ENCODE results near the gene USE1. TPM values are rescaled to one million over a fixed set of nuclear protein-coding genes. Genes with fewer than 3 reads are reported as not detected.

USE1 gene
- total RNA-seq, 1 donor from 2014 or later: 24.5 TPM

DNA sequence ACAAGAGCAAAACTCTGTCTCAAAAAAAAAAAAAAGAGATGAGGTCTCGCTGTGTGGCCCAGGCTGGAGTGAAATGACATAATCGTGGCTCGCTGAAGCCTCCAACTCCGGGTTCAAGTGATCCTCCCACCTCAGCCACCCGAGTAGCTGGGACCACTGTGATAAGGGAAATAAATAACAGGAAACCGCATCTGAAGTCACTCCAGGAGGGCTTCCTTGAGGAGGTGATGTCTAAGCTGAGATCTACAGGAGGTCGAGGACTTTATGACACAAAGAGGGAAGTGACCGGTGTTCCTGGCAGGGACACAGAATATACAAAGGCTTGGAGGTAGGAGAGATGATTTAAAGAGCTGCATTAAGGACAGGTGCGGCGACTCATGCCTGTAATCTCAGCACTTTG, 39.5 kb downstream of the USE1 start:
- no peak for DNase-seq (ENCODE audit: extremely low read depth, low read depth, low spot score)

- DNase-seq (ENCODE audit: extremely low read depth, low read depth, low spot score): no peak
These were observed 40.0 kb downstream of the USE1 start for GRCh38 chr19:17255150-17255621.

DNA sequence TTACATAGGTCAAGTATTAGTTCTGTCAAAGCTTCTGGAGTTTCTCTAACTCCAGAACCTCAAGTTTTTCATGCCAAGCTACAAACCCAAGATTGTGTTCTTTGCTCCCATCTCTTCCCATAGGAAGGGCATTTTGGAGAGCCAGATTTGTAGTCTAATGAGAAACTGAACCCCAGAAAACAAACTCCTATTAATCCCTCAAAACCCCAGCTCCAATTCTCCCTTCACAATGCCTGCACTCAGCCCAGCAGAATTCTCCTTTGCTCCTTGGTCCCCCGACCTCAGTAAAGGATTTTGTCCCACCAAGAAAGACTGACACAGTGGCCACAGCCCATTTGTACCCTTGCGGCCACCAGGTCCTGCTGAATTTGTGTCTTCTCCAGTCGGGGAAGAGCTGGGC, 41.0 kb downstream of the USE1 start:
- DNase-seq (ENCODE audit: extremely low read depth, low read depth, low spot score): no peak

DNA sequence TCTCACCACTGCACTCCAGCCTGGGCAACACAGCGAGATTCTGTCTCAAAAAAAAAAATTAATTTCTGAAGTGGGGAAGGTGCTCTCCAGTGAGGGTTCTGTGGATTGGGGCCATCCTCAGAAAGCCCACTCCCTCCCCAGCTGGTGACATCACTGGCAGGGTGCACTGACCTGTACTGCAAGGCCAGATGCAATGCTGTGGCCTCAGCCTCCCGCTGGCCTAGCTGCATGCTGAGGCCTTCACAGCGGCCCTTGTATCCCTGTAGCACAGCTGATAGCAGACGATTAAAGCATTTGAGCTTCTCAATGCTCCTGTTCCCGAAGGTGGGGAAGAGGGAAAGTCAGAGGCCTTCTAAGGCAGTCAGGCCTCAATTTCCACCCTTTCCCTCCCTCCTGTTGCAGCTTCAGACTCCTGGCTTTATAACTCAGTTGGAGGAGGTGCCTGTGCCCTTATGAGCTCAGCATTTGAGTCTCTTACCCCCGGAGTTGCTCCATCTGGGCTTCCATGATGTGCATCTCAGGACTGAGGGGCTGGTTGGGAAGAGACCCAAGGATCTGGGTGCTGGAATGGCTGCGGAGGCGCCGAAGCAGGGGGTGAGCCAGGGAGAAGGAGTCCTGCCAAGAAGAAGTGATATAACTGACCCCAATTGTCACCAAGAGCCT, 44.1 kb downstream of the USE1 start:
- DNase-seq (ENCODE audit: extremely low read depth, low read depth, low spot score): no peak

- DNase-seq (ENCODE audit: extremely low read depth, low read depth, low spot score): no peak
These were observed 44.8 kb downstream of the USE1 start for GRCh38 chr19:17259934-17260333.

DNA sequence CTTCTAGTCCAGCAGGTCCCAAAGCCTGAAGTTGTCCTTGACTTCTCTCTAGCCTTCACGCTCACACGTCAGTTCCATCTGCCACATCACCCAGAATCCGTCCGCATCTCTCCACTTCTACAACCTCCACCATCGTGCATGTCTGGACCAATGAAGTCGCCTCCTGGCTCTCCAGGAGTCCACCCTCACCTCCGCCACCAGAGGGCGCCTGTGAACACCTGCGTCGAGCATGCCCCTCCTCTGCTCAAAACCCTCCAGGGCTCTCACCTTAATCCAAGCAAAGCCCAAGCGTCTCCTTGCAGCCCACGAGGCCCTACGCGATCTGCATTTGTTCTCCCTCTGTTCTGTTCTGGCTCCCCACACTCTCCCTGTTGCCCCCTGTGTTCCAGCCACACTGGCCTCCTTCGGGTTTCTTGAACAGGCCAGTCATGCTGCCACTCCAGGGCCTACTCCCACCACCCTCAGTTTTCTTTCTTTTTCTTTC, 45.7 kb downstream of the USE1 start:
- DNase-seq (ENCODE audit: extremely low read depth, low read depth, low spot score): no peak

DNA sequence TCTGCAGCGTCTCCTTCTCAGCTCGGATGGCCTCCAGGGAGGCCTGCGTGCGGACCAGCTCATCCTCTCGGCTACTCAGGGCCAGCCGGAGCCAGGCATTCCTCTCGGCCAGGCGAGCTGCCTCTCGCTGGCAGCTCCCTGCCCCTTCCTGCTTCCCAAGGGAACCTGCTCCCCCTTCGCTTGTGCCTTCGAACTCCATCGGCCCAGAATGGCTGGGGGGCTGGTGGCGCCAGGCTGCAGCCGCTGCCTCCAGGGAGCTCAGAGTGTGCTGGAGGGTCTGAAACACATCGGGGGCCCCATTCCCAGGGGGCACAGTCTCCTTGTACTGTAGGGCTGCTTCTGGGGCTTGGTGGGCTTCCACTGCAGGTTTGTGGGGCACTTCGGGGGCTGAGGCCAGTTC, 47.4 kb downstream of the USE1 start:
- no peak for DNase-seq (ENCODE audit: extremely low read depth, low read depth, low spot score)

DNA sequence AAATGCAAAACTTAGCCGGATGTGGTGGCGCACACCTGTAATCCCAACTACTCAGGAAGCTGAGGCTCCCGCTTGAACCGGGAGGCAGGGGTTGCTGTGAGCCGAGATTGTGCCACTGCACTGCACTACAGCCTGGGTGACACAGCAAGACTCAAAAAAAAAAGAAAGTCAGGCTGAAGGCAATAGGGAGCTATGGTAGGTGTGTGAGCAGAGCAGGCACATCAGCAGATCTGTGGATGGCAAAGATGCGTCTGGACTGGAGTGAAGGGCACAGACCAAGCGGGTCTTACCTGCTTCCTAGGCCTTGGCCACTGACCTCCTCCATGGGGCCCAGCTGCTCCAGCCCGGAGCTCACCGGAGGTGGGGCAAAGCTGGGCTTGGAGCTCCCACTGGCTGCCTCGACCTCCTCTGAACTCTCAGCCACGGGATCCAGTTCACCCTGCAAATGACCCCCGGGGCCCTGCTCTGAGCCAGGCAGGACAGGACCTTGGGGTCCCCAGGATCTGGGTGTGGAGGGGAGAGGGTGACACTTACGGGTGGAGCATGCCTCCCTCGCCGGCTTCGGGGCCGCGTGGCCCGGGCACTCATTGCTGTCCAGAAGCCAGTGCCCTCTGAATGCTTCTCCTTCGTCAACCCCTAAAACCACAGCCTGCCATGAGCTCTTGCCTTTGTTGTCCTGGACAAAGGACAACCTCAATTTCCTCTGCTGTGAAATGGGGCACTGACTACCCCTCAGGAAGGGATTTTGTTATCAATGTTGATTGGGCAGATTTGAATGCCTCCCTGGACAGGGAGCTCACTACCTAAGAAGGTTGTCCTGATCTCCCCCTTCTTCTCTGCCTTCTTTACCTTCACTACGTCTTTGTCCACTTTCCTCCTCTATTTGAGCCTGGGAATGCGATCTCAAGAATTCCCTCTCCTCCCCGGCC, 48.8 kb downstream of the USE1 start:
- DNase-seq (ENCODE audit: extremely low read depth, low read depth, low spot score): no peak

- no peak for DNase-seq (ENCODE audit: extremely low read depth, low read depth, low spot score)
These were observed 49.5 kb downstream of the USE1 start, which contains the start of gene USHBP1 for GRCh38 chr19:17264641-17264979. TSS of gene USHBP1 (minus strand) at chr19:17264745. CDS start at chr19:17264299, 446 bp downstream.

- no peak for DNase-seq (ENCODE audit: extremely low read depth, low read depth, low spot score)
These were observed 50.9 kb downstream of the USE1 start for GRCh38 chr19:17266026-17266425.

- DNase-seq (ENCODE audit: extremely low read depth, low read depth, low spot score): no peak
These were observed 51.4 kb downstream of the USE1 start for GRCh38 chr19:17266589-17266974.

DNA sequence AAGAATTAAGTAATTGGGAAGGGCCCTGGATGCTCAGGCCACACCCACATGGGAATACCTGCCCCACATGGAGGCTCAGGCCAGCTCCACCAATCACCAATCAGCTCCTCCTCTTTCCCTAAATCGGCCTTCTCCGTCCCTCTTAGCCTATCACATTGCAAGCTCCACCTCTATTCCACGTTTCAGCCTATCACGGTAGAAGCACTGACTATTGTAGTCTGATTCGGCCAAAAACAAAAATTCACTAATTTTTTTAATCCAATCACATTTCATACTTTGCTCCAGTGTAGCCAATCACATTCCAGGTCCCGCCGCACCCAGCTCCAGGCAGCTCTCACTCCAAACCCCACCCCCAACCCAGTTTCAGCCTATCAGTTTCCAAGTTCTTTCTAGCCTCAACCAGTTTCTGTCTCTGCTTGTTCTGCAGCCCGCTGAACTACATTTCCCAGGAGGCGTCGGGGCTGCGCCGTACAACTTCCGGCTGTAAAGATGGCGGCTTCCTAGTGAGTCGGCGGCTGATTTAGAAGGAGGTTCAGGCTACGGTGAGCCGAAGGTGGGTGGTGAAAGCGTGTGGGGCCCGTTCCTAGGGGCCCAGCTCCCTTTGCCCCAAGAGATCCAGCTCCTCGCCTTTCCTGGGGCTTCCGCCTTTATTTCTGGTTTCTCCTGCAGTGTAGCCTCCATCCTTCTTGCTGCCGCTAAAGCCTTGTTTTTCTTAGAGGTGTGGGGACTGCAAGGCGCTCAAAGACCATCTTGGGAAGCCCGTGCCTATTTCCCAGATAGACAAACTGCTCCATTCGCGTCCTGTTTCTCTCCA, 52.0 kb downstream of the USE1 start, which contains the start of gene BABAM1:
TSS of gene BABAM1 (plus strand) at position 469 of the 814 bp plus-strand sequence. CDS start 1,364 bp downstream, outside the sequence.
- DNase-seq (ENCODE audit: extremely low read depth, low read depth, low spot score): peak; percentile 99

DNA sequence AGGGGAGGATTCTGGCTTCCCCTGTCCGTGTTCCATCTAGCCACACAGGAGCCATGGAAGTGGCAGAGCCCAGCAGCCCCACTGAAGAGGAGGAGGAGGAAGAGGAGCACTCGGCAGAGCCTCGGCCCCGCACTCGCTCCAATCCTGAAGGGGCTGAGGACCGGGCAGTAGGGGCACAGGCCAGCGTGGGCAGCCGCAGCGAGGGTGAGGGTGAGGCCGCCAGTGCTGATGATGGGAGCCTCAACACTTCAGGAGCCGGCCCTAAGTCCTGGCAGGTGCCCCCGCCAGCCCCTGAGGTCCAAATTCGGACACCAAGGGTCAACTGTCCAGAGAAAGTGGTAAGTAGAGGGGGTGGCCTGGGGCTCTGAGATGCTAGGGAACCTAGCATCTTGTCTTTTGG, 53.6 kb downstream of the USE1 start:
- no peak for DNase-seq (ENCODE audit: extremely low read depth, low read depth, low spot score)

Other genes with a start within 250 kb of the USE1 start
- gene CPAMD8, start 188.5 kb upstream of the USE1 start, total RNA-seq: 3.4 and 4.4 TPM in 2 replicates
- gene HAUS8, start 139.9 kb upstream of the USE1 start, total RNA-seq: 2.8 and 4.9 TPM in 2 replicates
- gene MYO9B, start 139.6 kb upstream of the USE1 start, total RNA-seq: 93.1 and 125 TPM in 2 replicates
- 6.5 and 15.1 TPM in 2 replicates for gene OCEL1, start 10.9 kb downstream of the USE1 start, total RNA-seq
- gene NR2F6, start 30.6 kb downstream of the USE1 start, total RNA-seq: 68.1 and 75.5 TPM in 2 replicates
- gene USHBP1, start 49.4 kb downstream of the USE1 start, total RNA-seq: 31.3 and 40.0 TPM in 2 replicates
- gene BABAM1, start 52.1 kb downstream of the USE1 start, total RNA-seq: 78.9 and 94.9 TPM in 2 replicates
- gene ANKLE1, start 66.5 kb downstream of the USE1 start, total RNA-seq: 0.39 and 4.3 TPM in 2 replicates
- 6.8 and 9.3 TPM in 2 replicates for gene ABHD8, start 88.1 kb downstream of the USE1 start, total RNA-seq
- gene MRPL34, start 90.5 kb downstream of the USE1 start, total RNA-seq: 91.0 and 103 TPM in 2 replicates
- gene DDA1, start 94.2 kb downstream of the USE1 start, total RNA-seq: 74.4 and 78.0 TPM in 2 replicates
- 6.3 and 9.6 TPM in 2 replicates for gene ANO8, start 119.5 kb downstream of the USE1 start, total RNA-seq
- gene GTPBP3, start 122.2 kb downstream of the USE1 start, total RNA-seq: 16.6 and 34.1 TPM in 2 replicates
- gene PLVAP, start 162.0 kb downstream of the USE1 start, total RNA-seq: 5.4 and 22.9 TPM in 2 replicates
- not detected in 2 replicates for gene CCDC194, start 178.8 kb downstream of the USE1 start, total RNA-seq
- 22.8 and 111 TPM in 2 replicates for gene BST2, start 190.3 kb downstream of the USE1 start, total RNA-seq
- gene MVB12A, start 204.7 kb downstream of the USE1 start, total RNA-seq: 88.2 and 108 TPM in 2 replicates
- 0.06 and 0.39 TPM in 2 replicates for gene TMEM221, start 233.3 kb downstream of the USE1 start, total RNA-seq
- gene NXNL1, start 245.6 kb downstream of the USE1 start, total RNA-seq: not detected in 2 replicates

Data from glomerular endothelial cell (primary cell).